MM.1S (cell line): ENCODE results near the gene RPL6.

Experiments
- DNase-seq: peaks from one replicate; pipeline ENCODE4 v3.0.0-alpha.2; 2015
- H2AFZ ChIP-seq: fragments of 300-600 bp; sonication (generic); 2 replicates; pipeline ENCODE4 v1.6.0; 2016; ENCODE audit warnings: antibody characterized with exemption, low read length
- H3F3A ChIP-seq: fragments of 300-600 bp; sonication (generic); 2 replicates; pipeline ENCODE4 v1.6.1; 2016; ENCODE audit warnings: mild to moderate bottlenecking, antibody characterized with exemption, low read length, moderate library complexity, mixed read lengths; ENCODE audit not compliant: insufficient read depth
- H3K27ac ChIP-seq: fragments of 300-600 bp; sonication (generic); 2 replicates; pipeline ENCODE4 v1.5.1; 2016; ENCODE audit warnings: mild to moderate bottlenecking, low read length
- H3K27me3 ChIP-seq: fragments of 300-600 bp; sonication (generic); replicated peaks from 2 replicates; pipeline ENCODE4 v1.6.0; 2016; ENCODE audit warnings: low read length; ENCODE audit not compliant: insufficient read depth
- H3K36me3 ChIP-seq: fragments of 300-600 bp; sonication (generic); replicated peaks from 2 replicates; pipeline ENCODE4 v1.6.1; 2016; ENCODE audit warnings: mild to moderate bottlenecking, low read length, mixed read lengths; ENCODE audit not compliant: insufficient read depth
- H3K4me1 ChIP-seq: fragments of 300-600 bp; sonication (generic); 2 replicates; pipeline ENCODE4 v1.6.1; 2016; ENCODE audit warnings: low read length, mixed read lengths
- H3K4me2 ChIP-seq: fragments of 300-600 bp; sonication (generic); 2 replicates; pipeline ENCODE4 v1.6.0; 2016; ENCODE audit warnings: low read depth, low read length
- H3K4me3 ChIP-seq: fragments of 300-600 bp; sonication (generic); 2 replicates; pipeline ENCODE4 v1.5.1; 2016; ENCODE audit warnings: low read length, mixed read lengths
- H3K79me2 ChIP-seq: fragments of 300-600 bp; sonication (generic); 2 replicates; pipeline ENCODE4 v1.6.1; 2016; ENCODE audit warnings: mixed run types, low read length, mixed read lengths
- H3K9ac ChIP-seq: fragments of 300-600 bp; sonication (generic); 2 replicates; pipeline ENCODE4 v1.6.1; 2016; ENCODE audit warnings: low read length, mixed read lengths
- H3K9me2 ChIP-seq: fragments of 300-600 bp; sonication (generic); replicated peaks from 2 replicates; pipeline ENCODE4 v1.6.1; 2016; ENCODE audit warnings: mild to moderate bottlenecking, low read length, mixed read lengths; ENCODE audit not compliant: insufficient read depth
- H3K9me3 ChIP-seq: fragments of 300-600 bp; sonication (generic); replicated peaks from 2 replicates; pipeline ENCODE4 v1.6.1; 2016; ENCODE audit warnings: mild to moderate bottlenecking, low read length, mixed read lengths; ENCODE audit not compliant: insufficient read depth
- H4K20me1 ChIP-seq: fragments of 300-600 bp; sonication (generic); 2 replicates; pipeline ENCODE4 v1.6.1; 2016; ENCODE audit warnings: mild to moderate bottlenecking, low read length, moderate library complexity, mixed read lengths; ENCODE audit not compliant: insufficient read depth
- CTCF ChIP-seq: fragments of 300-600 bp; sonication (generic); IDR thresholded peaks from 2 replicates; pipeline ENCODE4 v1.5.1; 2016; ENCODE audit warnings: antibody characterized with exemption, low read length, mixed read lengths
- EZH2 ChIP-seq: fragments of 300-600 bp; sonication (generic); optimal IDR thresholded peaks from 2 replicates; pipeline ENCODE3; 2017; ENCODE audit warnings: low read depth, mild to moderate bottlenecking, antibody characterized with exemption, low read length, mixed read lengths
- EZH2phosphoT487 ChIP-seq: fragments of 300-600 bp; sonication (generic); IDR thresholded peaks from 2 replicates; pipeline ENCODE4 v1.6.1; 2018; ENCODE audit warnings: antibody characterized with exemption, low read length

RPL6 gene

DNA sequence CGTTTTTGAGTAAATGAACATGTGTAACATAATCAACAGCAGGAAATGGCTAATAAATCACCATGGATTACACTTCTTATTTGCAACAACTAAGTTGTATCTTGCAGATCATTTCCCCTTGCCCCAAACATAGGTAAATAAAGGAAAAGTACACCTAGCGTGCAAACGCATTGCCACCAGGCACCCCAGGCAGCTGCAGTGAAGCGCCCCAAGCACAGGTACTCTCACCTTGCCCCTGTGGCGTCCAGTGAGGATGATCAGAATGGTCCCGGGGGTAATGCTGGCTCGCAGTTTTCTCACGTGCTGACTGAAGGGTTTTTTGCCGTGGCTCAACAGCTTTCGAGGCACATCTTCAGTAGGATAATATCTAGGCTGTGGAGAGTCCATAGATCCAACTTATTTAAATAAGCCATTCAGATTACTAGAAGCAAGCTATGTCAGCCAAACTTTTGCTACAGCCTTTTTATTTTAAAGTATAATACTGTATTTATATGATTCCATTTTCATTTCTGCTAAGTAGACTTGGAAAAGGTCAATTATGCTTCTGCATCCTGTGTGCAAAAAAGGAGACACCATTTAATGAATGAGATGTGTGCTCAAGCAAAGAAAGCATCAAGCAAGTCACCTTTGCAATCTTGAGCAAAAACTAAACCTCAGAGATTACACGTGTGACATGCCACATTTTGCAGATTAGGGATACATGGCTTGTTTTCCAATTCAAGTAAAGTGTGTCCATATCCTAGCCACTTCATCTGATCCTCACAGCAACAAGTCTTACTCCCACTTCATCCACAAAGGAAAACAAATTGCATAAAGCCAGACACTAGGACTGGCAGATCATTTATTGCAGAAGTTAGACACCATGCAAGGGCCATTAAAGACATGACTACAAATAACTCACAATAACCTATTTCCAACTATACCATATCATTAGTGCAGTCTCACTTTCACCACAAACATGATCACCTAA is 2.6 kb downstream of the RPL6 start:
- Histone ChIP-seq H2AFZ (no peak overlapping the region), H3K9ac (no peak overlapping the region), H3K9me2 (no peaks in the 10 kb centered on the region), H3K4me3 (no peak overlapping the region), H3K27me3 (no peaks in the 10 kb centered on the region), H3K4me2 (no peak overlapping the region; the same call in 1 of the 2 replicates), H3K4me1 (no peaks in the 10 kb centered on the region), H3K79me2 (peaks cover 20% of the 10 kb centered on the region), H3K36me3 (0 out of 2 replicates have a peak, but pooled peaks cover 2% of the 10 kb centered on the region), H4K20me1 (0 out of 2 replicates have a peak, but pooled peaks cover 5% of the 10 kb centered on the region), H3K27ac (no peak overlapping the region), H3F3A (peaks cover 4% of the 10 kb centered on the region; the same call in 1 of the 2 replicates), H3K9me3 (no peaks in the 10 kb centered on the region)
- TF ChIP-seq EZH2phosphoT487, result no peak
- no peak for TF ChIP-seq EZH2
- no peak for DNase-seq

GRCh38 chr12:112401903-112402498 is 7.4 kb downstream of the RPL6 start:
- H3F3A ChIP-seq, result no peaks in the 10 kb centered on the region
- H4K20me1 ChIP-seq, result 0 out of 2 replicates have a peak, but pooled peaks cover under 1% of the 10 kb centered on the region
- no peaks in the 10 kb centered on the region for H3K4me1 ChIP-seq
- 0 out of 2 replicates have a peak, but pooled peaks cover 2% of the 10 kb centered on the region for H3K36me3 ChIP-seq
- H2AFZ ChIP-seq, result no peak overlapping the region
- TF ChIP-seq EZH2phosphoT487, result no peak
- no peak for TF ChIP-seq CTCF
- TF ChIP-seq EZH2, result no peak
- H3K27ac ChIP-seq, result no peak overlapping the region
- H3K27me3 ChIP-seq, result no peaks in the 10 kb centered on the region
- H3K4me2 ChIP-seq, result no peak overlapping the region
- no peak overlapping the region for H3K4me3 ChIP-seq
- H3K9me3 ChIP-seq, result no peaks in the 10 kb centered on the region
- no peaks in the 10 kb centered on the region for H3K9me2 ChIP-seq
- no peak for DNase-seq
- 0 out of 2 replicates have a peak, but pooled peaks cover under 1% of the 10 kb centered on the region for H3K79me2 ChIP-seq
- no peak overlapping the region for H3K9ac ChIP-seq

DNA sequence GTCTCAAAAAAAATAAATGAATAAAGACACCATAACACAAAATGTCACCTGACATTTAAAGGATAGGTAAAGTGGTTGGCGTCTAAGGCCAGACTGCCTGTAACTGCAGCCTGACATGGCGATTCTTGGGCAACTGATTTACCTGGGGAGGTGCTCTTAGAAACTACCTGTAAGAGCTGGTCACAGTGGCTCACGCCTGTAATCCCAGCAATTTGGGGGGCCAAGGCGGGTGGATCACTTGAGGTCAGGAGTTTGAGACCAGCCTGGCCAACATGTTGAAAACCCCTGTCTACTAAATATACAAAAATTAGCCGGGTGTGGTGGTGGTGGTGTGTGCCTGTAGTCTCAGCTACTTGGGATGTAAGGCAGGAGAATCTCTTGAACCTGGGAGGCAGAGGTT is 8.4 kb downstream of the RPL6 start:
- no peaks in the 10 kb centered on the region for H3F3A ChIP-seq
- no peaks in the 10 kb centered on the region for H3K27me3 ChIP-seq
- no peak overlapping the region for H3K9ac ChIP-seq
- no peaks in the 10 kb centered on the region for H3K79me2 ChIP-seq
- H3K9me2 ChIP-seq, result no peaks in the 10 kb centered on the region
- no peak overlapping the region for H3K4me2 ChIP-seq
- no peak overlapping the region for H3K4me3 ChIP-seq
- H3K4me1 ChIP-seq, result no peaks in the 10 kb centered on the region
- no peaks in the 10 kb centered on the region for H4K20me1 ChIP-seq
- H3K27ac ChIP-seq, result no peak overlapping the region
- no peak for TF ChIP-seq CTCF
- no peak for TF ChIP-seq EZH2phosphoT487
- no peak for TF ChIP-seq EZH2
- H3K36me3 ChIP-seq, result no peaks in the 10 kb centered on the region
- H2AFZ ChIP-seq, result no peak overlapping the region
- DNase-seq, result no peak
- H3K9me3 ChIP-seq, result no peaks in the 10 kb centered on the region
